Melanocyte of skin (primary cell): Measurements from ENCODE around the gene CCDC172. TPM values are rescaled to one million over a fixed set of nuclear protein-coding genes. Genes with fewer than 3 reads are reported as not detected.

Experiments
- small RNA-seq, 2 donors: library from RNA; depleted of rRNA; stranded (forward); fragments of <200 nt; gene quantifications; one replicate each; pipeline ENCODE3, GENCODE V24; 2012
- total RNA-seq, 2 donors: library from RNA; depleted of rRNA; stranded (reverse); fragments of >200 nt; gene quantifications; 2 replicates each; pipeline ENCODE4 v1.2.3, GENCODE V29; 2012

CCDC172 gene, protein sequence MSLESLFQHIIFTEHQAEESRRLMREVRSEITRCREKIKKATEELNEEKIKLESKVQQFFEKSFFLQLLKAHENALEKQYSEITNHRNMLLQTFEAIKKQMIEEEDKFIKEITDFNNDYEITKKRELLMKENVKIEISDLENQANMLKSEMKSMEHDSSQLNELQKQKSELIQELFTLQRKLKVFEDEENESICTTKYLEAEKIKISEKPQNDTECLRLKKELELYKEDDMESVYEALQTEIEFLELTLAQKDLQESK
- total RNA-seq: not detected

DNA sequence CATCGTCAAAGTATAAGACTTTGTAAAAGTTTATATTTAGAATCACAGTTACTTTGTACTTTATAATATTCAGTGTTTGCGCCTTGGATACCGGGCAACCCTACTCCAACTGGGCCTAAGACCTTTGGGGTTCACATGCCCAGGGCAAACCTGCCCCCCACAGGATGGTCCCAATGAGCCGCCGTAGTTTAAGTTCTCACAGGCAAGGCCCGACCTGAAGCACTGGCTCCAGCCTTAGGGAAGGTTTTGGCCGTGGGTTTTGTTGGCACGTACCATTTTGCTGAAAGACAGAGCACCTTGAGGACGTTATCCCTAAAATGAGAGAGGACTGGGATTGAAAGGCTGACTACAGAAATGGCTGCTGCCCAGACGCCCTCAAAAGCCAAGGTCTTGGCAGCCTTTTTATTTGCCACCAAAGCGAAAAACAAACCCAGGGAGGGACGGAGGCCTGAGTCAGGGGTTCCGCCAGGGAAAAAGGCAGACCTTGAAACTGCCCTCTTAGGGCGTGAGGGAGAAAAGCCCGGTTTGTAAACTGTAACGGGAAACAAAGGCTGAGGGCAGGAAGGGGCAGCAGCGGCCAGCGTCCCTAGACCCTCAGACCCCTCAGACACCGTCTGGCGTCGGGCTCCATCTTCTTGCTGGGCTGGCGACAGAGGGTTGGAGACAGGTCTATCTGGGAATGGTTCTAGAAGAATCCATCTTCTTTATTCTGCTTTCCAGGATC lies at the start of gene CCDC172:
TSS of gene CCDC172 (plus strand) at position 222 of the 724 bp plus-strand sequence. CDS start 564 bp downstream, outside the sequence.

DNA sequence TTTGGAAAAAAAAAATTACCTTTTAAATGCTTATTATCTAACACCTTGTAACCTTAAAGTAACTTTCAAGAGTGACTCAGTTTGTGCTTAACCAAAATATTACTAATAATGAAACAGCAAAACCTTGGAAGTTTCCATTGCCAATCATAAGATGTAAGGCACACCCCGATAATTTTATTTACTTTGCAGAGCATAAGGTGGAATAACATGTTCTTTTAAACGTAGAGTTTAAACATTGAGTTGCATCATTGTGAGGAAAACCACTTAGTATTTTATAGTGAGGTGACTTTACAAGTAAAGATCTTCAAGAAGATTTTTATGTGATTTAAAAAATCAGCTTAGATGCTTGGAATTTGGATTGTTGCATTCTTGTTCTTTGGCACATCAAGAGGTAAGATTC lies 103.4 kb downstream of the CCDC172 start, which contains the start of gene PNLIPRP3:
TSS of gene PNLIPRP3 (plus strand) at position 177 of the 400 bp plus-strand sequence. CDS start at position 343, 166 bp downstream.

Small RNA genes within 50 kb of the gene (small RNA-seq; reads per million reads assigned to genes)
- 0 reads per million in 2 donors for gene SNRPGP6

Other genes starting within 250 kb of the CCDC172 start
- gene GFRA1, start 51.2 kb upstream of the CCDC172 start, total RNA-seq: under 1 TPM; 0.33 to 0.69 TPM
- gene PNLIPRP3, start 103.4 kb downstream of the CCDC172 start, total RNA-seq: 1 to 10 TPM in 1 of 2 donors, under 1 TPM in 1; 0.67 to 3.8 TPM
- gene PNLIP, start 221.5 kb downstream of the CCDC172 start, total RNA-seq: not detected